Panc1 (cell line): ENCODE data around the gene FABP1.

Source experiments
- CTCF ChIP-seq: fragments of 450-650 bp; IDR thresholded peaks from 2 replicates; pipeline ENCODE4 v1.5.1; 2017; ENCODE audit warnings: mild to moderate bottlenecking
- POLR2AphosphoS5 ChIP-seq: IDR thresholded peaks from 2 replicates; pipeline ENCODE4 v1.6.1; 2012; ENCODE audit warnings: mild to moderate bottlenecking, low read depth, low read length, moderate library complexity

- TF ChIP-seq CTCF (no peak), POLR2AphosphoS5 (no peak)
Measured at GRCh38 chr2:88133875-88134274, 6.0 kb upstream of the FABP1 start.
